B cell (primary cell): Measurements from ENCODE around the gene MID1.

Experiments used
- EZH2 ChIP-seq: IDR thresholded peaks from 2 replicates; pipeline ENCODE4 v1.6.1; 2012; ENCODE audit warnings: borderline replicate concordance, low read depth, mild to moderate bottlenecking, moderate library complexity, low read length; ENCODE audit not compliant: insufficient read depth, poor library complexity, severe bottlenecking
- TF ChIP-seq, protein P1 (sequence below): fragments of 200-600 bp; IDR thresholded peaks from one replicate; pipeline ENCODE4 v1.8.0; 2022; ENCODE audit warnings: antibody characterized with exemption, mild to moderate bottlenecking

DNA sequence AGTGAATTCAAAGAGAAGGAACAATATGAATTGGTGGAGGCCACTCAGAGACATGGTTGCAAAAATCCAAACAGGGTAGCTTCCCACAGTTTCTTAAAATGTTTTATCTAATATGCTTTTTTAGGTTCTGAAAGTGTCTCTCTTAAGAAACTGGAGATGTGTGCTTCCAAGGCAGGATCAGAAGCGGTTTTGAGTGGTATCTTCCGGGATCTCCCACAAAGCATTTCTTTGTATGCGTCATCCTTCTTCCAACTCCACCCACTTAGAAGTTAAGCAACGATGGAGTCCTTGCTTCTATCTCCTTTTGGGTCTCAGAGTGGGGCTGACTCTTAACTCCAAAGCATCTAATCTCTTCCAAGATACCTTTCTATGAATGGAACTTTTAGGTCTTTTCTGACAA is 196.7 kb downstream of the MID1 start:
- TF ChIP-seq EZH2 = no peak
- TF ChIP-seq, protein P1, sequence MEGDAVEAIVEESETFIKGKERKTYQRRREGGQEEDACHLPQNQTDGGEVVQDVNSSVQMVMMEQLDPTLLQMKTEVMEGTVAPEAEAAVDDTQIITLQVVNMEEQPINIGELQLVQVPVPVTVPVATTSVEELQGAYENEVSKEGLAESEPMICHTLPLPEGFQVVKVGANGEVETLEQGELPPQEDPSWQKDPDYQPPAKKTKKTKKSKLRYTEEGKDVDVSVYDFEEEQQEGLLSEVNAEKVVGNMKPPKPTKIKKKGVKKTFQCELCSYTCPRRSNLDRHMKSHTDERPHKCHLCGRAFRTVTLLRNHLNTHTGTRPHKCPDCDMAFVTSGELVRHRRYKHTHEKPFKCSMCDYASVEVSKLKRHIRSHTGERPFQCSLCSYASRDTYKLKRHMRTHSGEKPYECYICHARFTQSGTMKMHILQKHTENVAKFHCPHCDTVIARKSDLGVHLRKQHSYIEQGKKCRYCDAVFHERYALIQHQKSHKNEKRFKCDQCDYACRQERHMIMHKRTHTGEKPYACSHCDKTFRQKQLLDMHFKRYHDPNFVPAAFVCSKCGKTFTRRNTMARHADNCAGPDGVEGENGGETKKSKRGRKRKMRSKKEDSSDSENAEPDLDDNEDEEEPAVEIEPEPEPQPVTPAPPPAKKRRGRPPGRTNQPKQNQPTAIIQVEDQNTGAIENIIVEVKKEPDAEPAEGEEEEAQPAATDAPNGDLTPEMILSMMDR = no peak
